LNCAP (cell line): ENCODE results near the gene TERF2IP.

Experiments used
- TF ChIP-seq, protein P1 (sequence below): fragments of 450-650 bp; IDR thresholded peaks from 2 replicates; pipeline ENCODE4 v1.5.1; 2017; ENCODE audit warnings: mild to moderate bottlenecking

TERF2IP gene

DNA sequence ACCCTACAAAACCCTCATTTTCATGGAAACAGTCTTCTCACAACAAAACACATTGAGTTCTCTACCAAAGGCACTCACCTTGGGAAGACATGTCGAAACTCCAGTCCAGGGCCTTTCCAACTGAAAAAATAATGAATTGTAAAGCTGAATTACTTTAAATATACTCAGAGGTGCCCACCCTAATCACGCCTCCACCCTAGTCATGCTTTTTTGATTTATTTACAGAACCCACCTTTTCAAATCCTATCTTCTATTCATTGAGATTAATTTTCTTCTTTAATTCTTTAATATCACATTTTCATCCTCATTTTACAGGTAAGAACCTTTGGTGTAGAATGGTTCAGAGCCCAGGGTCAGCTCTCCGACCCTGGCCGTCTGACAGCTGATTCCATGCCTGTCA lies 29.3 kb downstream of the TERF2IP start, which contains the start of gene CPHXL2:
Gene CPHXL2 (minus strand): TSS at position 101 of the 400 bp plus-strand sequence. CDS start 10 bp downstream, at position 91.
- TF ChIP-seq, protein P1, sequence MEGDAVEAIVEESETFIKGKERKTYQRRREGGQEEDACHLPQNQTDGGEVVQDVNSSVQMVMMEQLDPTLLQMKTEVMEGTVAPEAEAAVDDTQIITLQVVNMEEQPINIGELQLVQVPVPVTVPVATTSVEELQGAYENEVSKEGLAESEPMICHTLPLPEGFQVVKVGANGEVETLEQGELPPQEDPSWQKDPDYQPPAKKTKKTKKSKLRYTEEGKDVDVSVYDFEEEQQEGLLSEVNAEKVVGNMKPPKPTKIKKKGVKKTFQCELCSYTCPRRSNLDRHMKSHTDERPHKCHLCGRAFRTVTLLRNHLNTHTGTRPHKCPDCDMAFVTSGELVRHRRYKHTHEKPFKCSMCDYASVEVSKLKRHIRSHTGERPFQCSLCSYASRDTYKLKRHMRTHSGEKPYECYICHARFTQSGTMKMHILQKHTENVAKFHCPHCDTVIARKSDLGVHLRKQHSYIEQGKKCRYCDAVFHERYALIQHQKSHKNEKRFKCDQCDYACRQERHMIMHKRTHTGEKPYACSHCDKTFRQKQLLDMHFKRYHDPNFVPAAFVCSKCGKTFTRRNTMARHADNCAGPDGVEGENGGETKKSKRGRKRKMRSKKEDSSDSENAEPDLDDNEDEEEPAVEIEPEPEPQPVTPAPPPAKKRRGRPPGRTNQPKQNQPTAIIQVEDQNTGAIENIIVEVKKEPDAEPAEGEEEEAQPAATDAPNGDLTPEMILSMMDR, result no peak

DNA sequence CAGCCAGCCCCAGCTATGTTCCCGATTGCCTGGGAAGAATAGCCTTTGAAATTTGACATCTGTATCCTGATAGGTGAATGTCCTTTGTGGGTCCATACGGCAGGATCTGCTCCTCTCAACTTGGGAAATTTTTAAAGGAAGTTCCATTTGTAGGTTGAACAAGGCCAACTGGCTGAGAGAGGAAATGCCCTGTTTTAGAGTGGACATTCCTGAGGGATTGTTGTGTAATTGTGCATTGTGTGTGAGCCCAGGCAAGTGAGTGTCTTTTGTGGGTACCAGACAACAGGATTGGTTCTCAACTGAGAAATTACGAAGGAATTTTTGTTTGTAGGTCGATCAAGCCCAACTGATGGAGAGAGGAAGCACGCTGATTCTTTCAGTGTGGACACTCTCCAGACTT lies 31.8 kb downstream of the TERF2IP start:
- TF ChIP-seq, protein P1, result no peak

DNA sequence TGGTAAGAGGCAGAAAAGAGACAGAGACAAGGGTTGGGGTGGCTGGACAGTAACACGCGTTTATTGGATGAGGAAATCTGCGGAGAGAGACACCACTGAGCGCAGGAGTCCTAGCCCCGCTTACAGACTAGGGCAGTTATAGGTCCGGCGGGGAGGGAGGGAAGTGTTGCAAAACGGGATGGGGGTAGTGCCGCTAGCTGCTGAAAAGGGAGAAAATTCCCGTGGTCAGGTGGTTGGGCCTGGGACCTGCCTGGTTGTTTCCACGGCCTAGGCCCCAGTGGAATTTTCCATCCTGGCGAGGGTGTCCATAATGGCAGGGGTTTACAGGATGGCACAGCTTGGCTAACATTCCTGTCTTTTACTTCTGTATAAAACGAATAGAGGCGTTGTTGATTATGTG lies 34.7 kb downstream of the TERF2IP start:
- TF ChIP-seq, protein P1, result no peak

DNA sequence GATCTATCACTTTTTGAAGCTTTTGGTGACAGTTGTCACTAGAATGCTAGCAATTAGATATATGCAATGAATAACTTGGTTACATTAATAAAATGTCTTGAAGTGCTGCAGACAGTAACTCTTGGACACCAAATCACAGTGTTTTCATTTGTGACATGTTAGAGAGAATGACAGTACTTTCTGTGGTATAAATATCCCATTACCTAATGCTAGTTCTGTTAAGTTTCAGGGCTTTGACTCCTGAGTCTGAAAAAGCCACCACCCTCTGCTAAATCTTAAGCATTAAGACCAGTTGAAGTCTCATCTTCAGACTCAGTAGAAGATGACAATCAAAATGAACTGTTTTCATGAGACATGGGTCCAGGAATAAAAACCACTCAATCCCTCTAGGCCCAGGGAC lies 39.8 kb downstream of the TERF2IP start:
- TF ChIP-seq, protein P1, result no peak

DNA sequence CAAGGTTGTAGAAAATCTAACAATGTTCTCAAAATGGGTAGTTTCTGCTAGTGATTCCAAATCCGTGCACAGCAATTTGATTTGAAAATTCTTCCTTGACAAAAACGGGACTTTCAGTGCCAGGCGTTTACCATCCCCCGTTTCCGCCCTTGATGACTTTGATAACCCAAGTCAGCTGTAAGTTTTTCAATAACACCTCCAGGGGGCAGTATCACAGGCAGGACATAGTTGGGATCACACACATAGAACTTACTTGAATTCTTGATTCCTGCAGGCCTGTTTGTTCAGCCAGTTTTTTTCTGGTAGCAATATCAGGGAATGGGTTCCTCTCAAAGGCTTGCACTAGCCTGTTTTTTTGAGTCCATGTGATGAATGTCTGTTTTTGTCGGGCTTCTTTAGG lies 48.1 kb downstream of the TERF2IP start:
- TF ChIP-seq, protein P1, result peak; percentile 43

DNA sequence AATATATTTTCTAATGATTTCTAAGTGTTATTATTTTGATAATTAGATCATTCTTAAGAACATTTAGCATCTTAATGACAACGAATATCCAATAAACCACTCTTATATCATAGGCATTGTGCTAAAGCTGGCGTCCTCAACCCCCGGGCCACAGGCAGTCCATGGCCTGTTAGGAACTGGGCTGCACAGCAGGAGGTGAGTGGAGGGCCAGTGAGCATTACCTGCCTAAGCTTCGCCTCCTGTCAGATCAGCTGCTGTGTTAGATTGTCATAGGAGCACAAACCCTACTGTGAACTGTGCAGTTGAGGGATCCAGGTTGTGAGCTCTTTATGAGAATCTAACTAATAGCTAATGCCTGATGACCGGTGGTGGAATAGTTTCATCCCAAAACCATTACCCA lies 50.0 kb downstream of the TERF2IP start:
- TF ChIP-seq, protein P1, result no peak

DNA sequence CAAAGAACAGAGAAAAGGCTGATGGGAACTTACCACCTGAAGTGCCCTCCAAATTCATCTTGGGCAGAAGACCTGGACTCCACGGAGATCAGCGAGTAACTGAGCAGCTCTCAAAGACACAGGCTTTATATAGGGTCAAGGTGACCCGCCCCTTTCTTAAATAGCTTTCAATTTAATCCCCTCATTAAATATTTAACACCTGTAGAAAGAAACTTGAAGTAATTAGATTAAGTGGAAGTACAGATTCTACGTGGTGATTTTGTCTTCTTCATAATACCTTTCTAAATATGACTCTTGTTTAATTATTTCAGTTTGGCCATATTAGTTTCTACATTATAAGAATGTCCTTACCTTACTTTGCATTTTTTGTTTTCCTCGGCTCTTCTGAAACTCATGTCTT lies 53.8 kb downstream of the TERF2IP start, which contains the start of gene DUXB:
Gene DUXB (minus strand): TSS at position 101 of the 400 bp plus-strand sequence. CDS start 43 bp downstream, at position 58.
- TF ChIP-seq, protein P1, result no peak

DNA sequence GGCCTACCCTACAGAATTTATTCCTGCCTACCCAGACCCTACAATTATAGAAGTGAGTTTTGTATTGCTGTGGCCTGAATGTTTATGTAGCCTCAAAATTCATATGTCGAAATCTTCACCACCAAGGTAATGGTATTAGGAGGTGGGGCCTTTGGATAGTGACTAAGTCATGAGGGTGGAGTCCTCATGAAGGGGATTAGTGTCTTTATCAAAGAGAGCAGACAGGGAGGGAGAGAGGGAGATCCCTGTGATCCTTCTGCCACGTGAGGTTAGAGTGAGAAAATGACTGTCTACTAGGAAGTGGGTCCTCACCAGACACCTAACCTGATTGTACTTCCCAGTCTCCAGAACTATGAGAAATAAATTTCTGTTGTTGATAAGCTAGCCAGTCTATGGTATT lies 54.7 kb downstream of the TERF2IP start:
- TF ChIP-seq, protein P1, result no peak
